Astrocyte (in vitro differentiated cells and primary cell): ENCODE results near the gene KRTAP10-1. TPM values are rescaled to one million over a fixed set of nuclear protein-coding genes. Genes with fewer than 3 reads are reported as not detected.
A peak's percentile ranks its signal among the peaks of the same experiment; 100 is the strongest.

Source experiments
- DNase-seq: peaks from one replicate; pipeline ENCODE4 v3.0.0-alpha.2; 2010; ENCODE audit warnings: low read depth
- FAIRE-seq: peaks from 2 replicates; lab custom pipeline; 2011; peaks lifted over from hg19 to GRCh38; lab: Jason Lieb, UNC
- H2AFZ ChIP-seq: 2 replicates; pipeline ENCODE4 v1.6.0; 2012; ENCODE audit warnings: low read depth, low read length, inconsistent platforms
- H3K27ac ChIP-seq: 2 replicates; pipeline ENCODE4 v1.5.1; 2011; ENCODE audit warnings: low read depth, low read length, inconsistent platforms
- H3K27me3 ChIP-seq: 2 replicates; pipeline ENCODE4 v1.6.0; 2011; ENCODE audit warnings: low read length, inconsistent platforms; ENCODE audit not compliant: insufficient read depth
- H3K36me3 ChIP-seq: 2 replicates; pipeline ENCODE4 v1.5.1; 2011; ENCODE audit warnings: low read length, inconsistent platforms; ENCODE audit not compliant: insufficient read depth
- H3K4me1 ChIP-seq: 2 replicates; pipeline ENCODE4 v1.5.1; 2011; ENCODE audit warnings: low read length, inconsistent platforms; ENCODE audit not compliant: insufficient read depth
- H3K4me2 ChIP-seq: 2 replicates; pipeline ENCODE4 v1.6.0; 2012; ENCODE audit warnings: low read length, inconsistent platforms
- H3K4me3 ChIP-seq: 2 replicates; pipeline ENCODE4 v1.5.1; 2011; ENCODE audit warnings: low read depth, mild to moderate bottlenecking, low read length, inconsistent platforms; ENCODE audit not compliant: insufficient read depth
- H3K79me2 ChIP-seq: 2 replicates; pipeline ENCODE4 v1.6.0; 2012; ENCODE audit warnings: mild to moderate bottlenecking, low read length, inconsistent platforms; ENCODE audit not compliant: insufficient read depth
- H3K9ac ChIP-seq: 2 replicates; pipeline ENCODE4 v1.6.0; 2012; ENCODE audit warnings: mild to moderate bottlenecking, low read length, inconsistent platforms
- H3K9me3 ChIP-seq: 2 replicates; pipeline ENCODE4 v1.5.1; 2012; ENCODE audit warnings: low read depth, mild to moderate bottlenecking, low read length, inconsistent platforms; ENCODE audit not compliant: insufficient read depth
- H4K20me1 ChIP-seq: 2 replicates; pipeline ENCODE4 v1.6.0; 2012; ENCODE audit warnings: low read length, inconsistent platforms; ENCODE audit not compliant: insufficient read depth
- H3K27ac Mint-ChIP-seq: one replicate; pipeline ENCODE4 v1.8.0; 2021; ENCODE audit warnings: mild to moderate bottlenecking, mixed read lengths; ENCODE audit not compliant: unreplicated experiment
- H3K27me3 Mint-ChIP-seq: one replicate; pipeline ENCODE4 v1.8.0; 2021; ENCODE audit warnings: low read depth, mixed read lengths; ENCODE audit not compliant: unreplicated experiment
- H3K36me3 Mint-ChIP-seq: one replicate; pipeline ENCODE4 v1.8.0; 2021; ENCODE audit warnings: low read depth, mixed read lengths; ENCODE audit not compliant: unreplicated experiment
- H3K4me1 Mint-ChIP-seq: one replicate; pipeline ENCODE4 v1.8.0; 2021; ENCODE audit warnings: low read depth, mixed read lengths; ENCODE audit not compliant: unreplicated experiment
- H3K4me3 Mint-ChIP-seq: one replicate; pipeline ENCODE4 v1.8.0; 2021; ENCODE audit warnings: mild to moderate bottlenecking, moderate library complexity, mixed read lengths; ENCODE audit not compliant: unreplicated experiment
- H3K9me3 Mint-ChIP-seq: one replicate; pipeline ENCODE4 v1.8.0; 2021; ENCODE audit warnings: mild to moderate bottlenecking, mixed read lengths; ENCODE audit not compliant: unreplicated experiment
- EZH2 ChIP-seq: IDR thresholded peaks from 2 replicates; pipeline ENCODE4 v1.6.1; 2012; ENCODE audit warnings: mild to moderate bottlenecking, low read length, inconsistent platforms; ENCODE audit not compliant: insufficient read depth
- total RNA-seq: library from RNA; stranded (reverse); gene quantifications from 2 replicates; pipeline ENCODE4 v1.2.1, GENCODE V29; 2021
- TF ChIP-seq, protein P1 (sequence below): IDR thresholded peaks from 2 replicates; pipeline ENCODE4 v1.5.1; 2011; ENCODE audit warnings: low read depth, mild to moderate bottlenecking, inconsistent platforms, low read length, moderate library complexity; ENCODE audit not compliant: insufficient read depth

Gene KRTAP10-1
- total RNA-seq, 1 donor from 2014 or later, result not detected

- DNase-seq, result no peak
These were observed 33.4 kb downstream of the KRTAP10-1 start for GRCh38 chr21:44506279-44507255.

DNA sequence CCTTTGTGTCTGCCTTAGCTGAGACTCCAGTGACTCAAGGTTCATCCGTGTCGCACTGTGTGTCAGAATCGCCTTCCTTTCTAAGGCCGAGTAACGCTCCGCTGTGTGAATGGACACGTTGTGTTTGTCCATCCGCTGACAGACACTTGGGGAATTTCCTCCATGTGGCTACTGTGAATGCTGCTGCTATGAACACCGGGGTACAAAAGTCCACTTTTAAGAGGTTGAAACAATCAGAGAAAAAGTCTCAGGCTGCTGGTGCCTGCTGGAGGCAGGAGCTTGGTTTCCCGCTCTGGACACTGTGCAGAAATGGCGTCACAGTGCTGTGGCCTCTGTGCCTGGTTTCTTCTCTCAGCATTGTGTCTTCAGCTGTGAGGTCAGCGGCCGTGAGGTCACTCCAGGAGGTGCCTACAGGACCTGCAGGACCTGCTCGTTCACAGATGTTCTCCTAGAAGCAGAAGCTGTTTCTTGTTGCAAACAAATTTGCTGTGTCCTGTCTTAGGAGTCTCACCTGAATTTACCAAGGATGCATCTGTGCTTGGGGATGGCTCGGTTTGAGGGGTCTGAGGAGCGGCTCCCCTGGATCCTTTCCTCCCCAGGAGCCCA lies 34.2 kb downstream of the KRTAP10-1 start:
- no peak for FAIRE-seq
- Histone ChIP-seq H2AFZ (peak overlapping the region; percentile 34), H3K4me2 (no peak overlapping the region), H3K36me3 (no peaks in the 10 kb centered on the region), H4K20me1 (no peaks in the 10 kb centered on the region), H3K4me1 (no peaks in the 10 kb centered on the region), H3K27ac (no peak overlapping the region), H3K9ac (no peak overlapping the region), H3K79me2 (no peaks in the 10 kb centered on the region), H3K4me3 (no peak overlapping the region), H3K27me3 (peaks cover 2% of the 10 kb centered on the region), H3K9me3 (no peaks in the 10 kb centered on the region)
- no peaks in the 10 kb centered on the region for H3K9me3 Mint-ChIP-seq
- TF ChIP-seq, protein P1, sequence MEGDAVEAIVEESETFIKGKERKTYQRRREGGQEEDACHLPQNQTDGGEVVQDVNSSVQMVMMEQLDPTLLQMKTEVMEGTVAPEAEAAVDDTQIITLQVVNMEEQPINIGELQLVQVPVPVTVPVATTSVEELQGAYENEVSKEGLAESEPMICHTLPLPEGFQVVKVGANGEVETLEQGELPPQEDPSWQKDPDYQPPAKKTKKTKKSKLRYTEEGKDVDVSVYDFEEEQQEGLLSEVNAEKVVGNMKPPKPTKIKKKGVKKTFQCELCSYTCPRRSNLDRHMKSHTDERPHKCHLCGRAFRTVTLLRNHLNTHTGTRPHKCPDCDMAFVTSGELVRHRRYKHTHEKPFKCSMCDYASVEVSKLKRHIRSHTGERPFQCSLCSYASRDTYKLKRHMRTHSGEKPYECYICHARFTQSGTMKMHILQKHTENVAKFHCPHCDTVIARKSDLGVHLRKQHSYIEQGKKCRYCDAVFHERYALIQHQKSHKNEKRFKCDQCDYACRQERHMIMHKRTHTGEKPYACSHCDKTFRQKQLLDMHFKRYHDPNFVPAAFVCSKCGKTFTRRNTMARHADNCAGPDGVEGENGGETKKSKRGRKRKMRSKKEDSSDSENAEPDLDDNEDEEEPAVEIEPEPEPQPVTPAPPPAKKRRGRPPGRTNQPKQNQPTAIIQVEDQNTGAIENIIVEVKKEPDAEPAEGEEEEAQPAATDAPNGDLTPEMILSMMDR, result no peak
- no peak for TF ChIP-seq EZH2
- H3K27ac Mint-ChIP-seq, result no peak overlapping the region
- H3K4me1 Mint-ChIP-seq, result peaks cover 4% of the 10 kb centered on the region
- no peak overlapping the region for H3K4me3 Mint-ChIP-seq
- DNase-seq, result no peak
- peaks cover 28% of the 10 kb centered on the region for H3K27me3 Mint-ChIP-seq
- peaks cover 1% of the 10 kb centered on the region for H3K36me3 Mint-ChIP-seq

More at GRCh38 chr21:44506279-44507255, 33.4 kb downstream of the KRTAP10-1 start:
- Histone ChIP-seq H3K4me1 (no peaks in the 10 kb centered on the region), H3K9ac (no peak overlapping the region), H3K27ac (no peak overlapping the region), H3K79me2 (no peaks in the 10 kb centered on the region), H4K20me1 (no peaks in the 10 kb centered on the region), H3K4me2 (no peak overlapping the region), H2AFZ (no peak overlapping the region), H3K9me3 (no peaks in the 10 kb centered on the region), H3K36me3 (no peaks in the 10 kb centered on the region), H3K27me3 (peaks cover 2% of the 10 kb centered on the region), H3K4me3 (no peak overlapping the region)
- H3K9me3 Mint-ChIP-seq, result no peaks in the 10 kb centered on the region
- H3K4me3 Mint-ChIP-seq, result no peak overlapping the region
- peaks cover 1% of the 10 kb centered on the region for H3K36me3 Mint-ChIP-seq
- TF ChIP-seq, protein P1, result no peak
- TF ChIP-seq EZH2, result no peak
- peaks cover 4% of the 10 kb centered on the region for H3K4me1 Mint-ChIP-seq
- H3K27ac Mint-ChIP-seq, result no peak overlapping the region
- FAIRE-seq, result no peak
- H3K27me3 Mint-ChIP-seq, result peaks cover 35% of the 10 kb centered on the region
